SK-N-MC (cell line): Measurements from ENCODE around the gene TSPAN15.

Experiments used
- EZH2 ChIP-seq: fragments of 200-600 bp; sonication (generic); IDR thresholded peaks from one replicate; pipeline ENCODE4 v1.6.1; 2017; ENCODE audit warnings: antibody characterized with exemption
- FOXP2 ChIP-seq: optimal IDR thresholded peaks from 2 replicates; pipeline ENCODE3; 2011; ENCODE audit warnings: mild to moderate bottlenecking, moderate library complexity; ENCODE audit not compliant: insufficient read depth; ENCODE audit errors: extremely low read length, control extremely low read depth
- POLR2AphosphoS5 ChIP-seq: IDR thresholded peaks from 2 replicates; pipeline ENCODE4 v1.6.1; 2012; ENCODE audit warnings: mild to moderate bottlenecking, low read depth, low read length, borderline replicate concordance

DNA sequence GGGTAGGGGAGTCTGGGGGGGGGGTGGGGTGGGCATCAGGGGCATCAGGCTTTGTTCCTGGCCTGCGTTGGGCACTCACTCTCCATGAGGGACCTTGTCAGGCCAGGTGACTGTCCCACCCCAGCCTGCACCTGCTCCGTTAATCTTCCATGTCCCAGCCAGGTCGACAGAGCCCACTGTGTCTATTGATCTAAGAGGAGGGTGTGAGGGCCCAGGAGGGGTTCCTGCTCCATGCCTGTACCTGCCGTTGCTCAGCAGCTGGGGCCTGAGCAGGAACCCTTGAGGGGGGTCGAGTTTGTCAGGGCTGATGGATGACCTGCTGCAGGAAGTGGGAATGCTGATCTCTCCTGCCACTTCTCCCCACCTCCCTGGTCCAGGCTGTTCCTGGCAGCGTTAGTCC lies 103.3 kb downstream of the TSPAN15 start:
- TF ChIP-seq POLR2AphosphoS5 (no peak), EZH2 (no peak), FOXP2 (no peak)
